Tibial artery (tissue), 4 donors: Measurements from ENCODE around the gene SEH1L.
"Not testable (repeated sequence)": the region's sequence is repeated elsewhere in the genome, so short reads cannot be mapped to it uniquely, and the experiment has no call there.

Source experiments
- DNase-seq, 2 donors: peaks; one replicate each; pipeline ENCODE4 v3.0.0-alpha.2; 2019
- H3K27ac ChIP-seq, 2 donors: fragments of 200-600 bp; sonication (generic) in 1 of 2; 1 replicate in 1 of 2; 2 replicates in 1 of 2; pipeline ENCODE4 v1.5.1; 2018 to 2019; ENCODE audit warnings: mild to moderate bottlenecking in 1 of 2
- H3K27me3 ChIP-seq, 2 donors: fragments of 200-600 bp; sonication (generic) in 1 of 2; one replicate each; pipeline versions ENCODE4 v1.5.1 to v1.6.0; 2016 to 2019
- H3K36me3 ChIP-seq, 3 donors: fragments of 200-600 bp; sonication (generic) in 2 of 3; one replicate each; pipeline ENCODE4 v1.5.1; 2016 to 2019; ENCODE audit warnings: mild to moderate bottlenecking in 2 of 3
- H3K4me1 ChIP-seq, 4 donors: fragments of 200-600 bp; sonication (generic) in 2 of 4; 1 replicate in 3 of 4; 2 replicates in 1 of 4; pipeline ENCODE4 v1.5.1; 2016 to 2019
- H3K4me3 ChIP-seq, 2 donors: fragments of 200-600 bp; sonication (generic) in 1 of 2; 1 replicate in 1 of 2; 2 replicates in 1 of 2; pipeline ENCODE4 v1.5.1; 2018 to 2019; ENCODE audit warnings: mild to moderate bottlenecking in 2 of 2
- H3K9me3 ChIP-seq, 3 donors: fragments of 200-600 bp; sonication (generic) in 1 of 3; one replicate each; pipeline ENCODE4 v1.5.1; 2016 to 2019
- CTCF ChIP-seq, 2 experiments: fragments of 200-600 bp in 1 of 2; fragments of 450-650 bp in 1 of 2; IDR thresholded peaks; one replicate each; pipeline ENCODE4 v1.5.1; 2017 to 2019; ENCODE audit warnings: antibody characterized with exemption in 2 of 2, mild to moderate bottlenecking in 1 of 2, moderate library complexity in 1 of 2
- intact Hi-C: fragments of 100-400 bp; cut with DNase I; formaldehyde crosslinking; loops from one replicate; pipeline ENCODE4 v1.15.0; 2023; ENCODE audit warnings: low total_unique reads

The SEH1L gene

GRCh38 chr18:12975488-12975887, 27.7 kb downstream of the SEH1L start:
- no peak overlapping the region for H3K27ac ChIP-seq
- H3K27me3 ChIP-seq = no peaks in the 10 kb centered on the region
- peaks cover 0 to 5% (median 0%) of the 10 kb centered on the region in 4 donors for H3K4me1 ChIP-seq
- H3K4me3 ChIP-seq = no peak overlapping the region
- H3K9me3 ChIP-seq = no peaks in the 10 kb centered on the region
- intact Hi-C loops = no loop called here
- peaks cover 23 to 73% (median 35%) of the 10 kb centered on the region in 3 donors for H3K36me3 ChIP-seq
- no peak for DNase-seq
- TF ChIP-seq CTCF (IDR thresholded peaks at IDR 0.05) = no peak

GRCh38 chr18:12976305-12976704, 28.5 kb downstream of the SEH1L start:
- Histone ChIP-seq H3K27ac (no peak overlapping the region), H3K27me3 (no peaks in the 10 kb centered on the region), H3K36me3 (peaks cover 23 to 70% (median 35%) of the 10 kb centered on the region in 3 donors), H3K9me3 (no peaks in the 10 kb centered on the region), H3K4me1 (peaks cover 0 to 5% (median 0%) of the 10 kb centered on the region in 4 donors), H3K4me3 (no peak overlapping the region)
- no peak for TF ChIP-seq CTCF (IDR thresholded peaks at IDR 0.05)
- no peak for DNase-seq
- intact Hi-C loops = no loop called here

- DNase-seq, H3K27me3 ChIP-seq, H3K27ac ChIP-seq, H3K9me3 ChIP-seq, H3K4me1 ChIP-seq, H3K4me3 ChIP-seq, intact Hi-C loops: not testable (repeated sequence)
- peaks cover 3 to 50% (median 32%) of the 10 kb centered on the region in 3 donors for H3K36me3 ChIP-seq
These were observed 32.3 kb downstream of the SEH1L start for GRCh38 chr18:12980065-12980464.

- no peak for TF ChIP-seq CTCF (IDR thresholded peaks at IDR 0.05)
- intact Hi-C loops = loop anchor here (2.0 to 10.0 kb wide), 2 partner anchors 43 to 735 kb away; partner anchors contain the start of genes FAM210A and RNMT
These were observed 41.7 kb downstream of the SEH1L start for GRCh38 chr18:12989397-12990122.

GRCh38 chr18:12990123-12990475, 42.3 kb downstream of the SEH1L start:
- Histone ChIP-seq H3K36me3 (peaks cover 0 to 3% (median 2%) of the 10 kb centered on the region in 3 donors), H3K27me3 (no peaks in the 10 kb centered on the region), H3K4me1 (peaks cover 0 to 24% (median 17%) of the 10 kb centered on the region in 4 donors), H3K4me3 (peak overlapping the region; percentile 81 to 90), H3K9me3 (no peaks in the 10 kb centered on the region), H3K27ac (no peak overlapping the region)
- no peak for DNase-seq
- TF ChIP-seq CTCF (IDR thresholded peaks at IDR 0.05) = no peak
- intact Hi-C loops = loop anchor here (2.0 to 10.0 kb wide), 2 partner anchors 43 to 735 kb away; partner anchors contain the start of genes FAM210A and RNMT

More at GRCh38 chr18:12989397-12990122, 41.7 kb downstream of the SEH1L start:
- no peaks in the 10 kb centered on the region for H3K27me3 ChIP-seq
- peaks cover 0 to 5% (median 4%) of the 10 kb centered on the region in 3 donors for H3K36me3 ChIP-seq
- peaks cover 0 to 24% (median 17%) of the 10 kb centered on the region in 4 donors for H3K4me1 ChIP-seq
- H3K27ac ChIP-seq = no peak overlapping the region
- no peak for DNase-seq
- no peaks in the 10 kb centered on the region for H3K9me3 ChIP-seq
- no peak overlapping the region for H3K4me3 ChIP-seq

- intact Hi-C loops = loop anchor here (2.0 to 10.0 kb wide), 2 partner anchors 44 to 734 kb away; partner anchors contain the start of genes FAM210A and RNMT
- Histone ChIP-seq H3K36me3 (no peaks in the 10 kb centered on the region), H3K4me1 (peaks cover 0 to 24% (median 17%) of the 10 kb centered on the region in 4 donors), H3K27ac (peak overlapping the region; percentile 52 to 79), H3K9me3 (no peaks in the 10 kb centered on the region), H3K4me3 (peak overlapping the region; percentile 81 to 90), H3K27me3 (no peaks in the 10 kb centered on the region)
- DNase-seq = no peak
- TF ChIP-seq CTCF (IDR thresholded peaks at IDR 0.05) = no peak
These were observed 42.8 kb downstream of the SEH1L start for GRCh38 chr18:12990641-12990966.
